GM12878 (cell line): ENCODE results near the gene TRIM26. TPM values are rescaled to one million over a fixed set of nuclear protein-coding genes. Genes with fewer than 3 reads are reported as not detected.
A peak's percentile ranks its signal among the peaks of the same experiment; 100 is the strongest.

ENCODE experiments used
- ATAC-seq: fragments of 200-7000 bp; cut with Tn5 transposase; 3 replicates; pipeline ENCODE4 v1.9.1; 2020; ENCODE audit warnings: mild to moderate bottlenecking, moderate library complexity
- BruUV-seq: library from RNA; stranded (reverse); fragments of 400-500 nt; replicated peaks from 2 replicates; lab custom pipeline; 2021; lab: Mats Ljungman, UMichigan
- CTCF ChIA-PET: fragments of 300-600 bp; sonication (Branson Sonifier 250); formaldehyde crosslinking; extraction: SDS; loops from one replicate; lab custom pipeline; 2021; ENCODE audit warnings: inconsistent platforms; lab: Yijun Ruan, JAX
- POLR2A ChIA-PET: fragments of 350-600 bp; formaldehyde crosslinking; extraction: SDS; loops from one replicate; lab custom pipeline; 2021; ENCODE audit warnings: inconsistent platforms; lab: Charles Lee
- RAD21 ChIA-PET: fragments of 300-600 bp; sonication (Branson Sonifier 250); formaldehyde crosslinking; loops from one replicate; lab custom pipeline; 2023; ENCODE audit warnings: antibody characterized with exemption; ENCODE audit not compliant: unreplicated experiment; lab: Charles Lee
- SMC1A ChIA-PET: fragments of 300-600 bp; sonication (Branson Sonifier 250); formaldehyde crosslinking; loops from one replicate; lab custom pipeline; 2023; ENCODE audit not compliant: unreplicated experiment, uncharacterized antibody; lab: Charles Lee
- DNase-seq: peaks from one replicate; pipeline ENCODE4 v3.0.0-alpha.2; 2011; ENCODE audit warnings: low read depth, low spot score
- FAIRE-seq: peaks from 3 replicates; lab custom pipeline; 2011; peaks lifted over from hg19 to GRCh38; lab: Jason Lieb, UNC
- H2AFZ ChIP-seq: 2 replicates; pipeline ENCODE4 v1.6.0; 2011; ENCODE audit warnings: low read depth, low read length, control low read depth; ENCODE audit not compliant: control insufficient read depth
- H3K27ac ChIP-seq: 2 replicates; pipeline ENCODE4 v1.5.1; 2011; ENCODE audit warnings: control low read depth; ENCODE audit not compliant: control insufficient read depth, insufficient read depth
- H3K27me3 ChIP-seq, 2 experiments: replicated peaks in 1 of 2; 2 replicates each; pipeline versions ENCODE4 v1.6.0 to v1.6.1; 2011; ENCODE audit warnings: low read length in 1 of 2; ENCODE audit not compliant: control insufficient read depth in 2 of 2, insufficient read depth in 2 of 2
- H3K36me3 ChIP-seq, 2 experiments: 2 replicates each; pipeline ENCODE4 v1.5.1; 2011; ENCODE audit warnings: low read length in 1 of 2; ENCODE audit not compliant: control insufficient read depth in 2 of 2, insufficient read depth in 2 of 2
- H3K4me1 ChIP-seq: 2 replicates; pipeline ENCODE4 v1.6.1; 2011; ENCODE audit warnings: mild to moderate bottlenecking, low read length, moderate library complexity, mixed read lengths; ENCODE audit not compliant: control insufficient read depth, insufficient read depth
- H3K4me2 ChIP-seq: 2 replicates; pipeline ENCODE4 v1.6.0; 2011; ENCODE audit warnings: control low read depth; ENCODE audit not compliant: control insufficient read depth, insufficient read depth
- H3K4me3 ChIP-seq: fragments of 200-600 bp; sonication (generic); 2 replicates; pipeline ENCODE4 v1.5.1; 2016
- H3K79me2 ChIP-seq: 2 replicates; pipeline ENCODE4 v1.6.0; 2011; ENCODE audit warnings: low read length; ENCODE audit not compliant: control insufficient read depth, insufficient read depth
- H3K9ac ChIP-seq: 2 replicates; pipeline ENCODE4 v1.8.0; 2011; ENCODE audit warnings: low read length, control low read depth, mixed read lengths; ENCODE audit not compliant: control insufficient read depth, insufficient read depth
- H3K9me3 ChIP-seq: replicated peaks from 3 replicates; pipeline ENCODE4 v1.5.1; 2011; ENCODE audit warnings: mild to moderate bottlenecking, low read length; ENCODE audit not compliant: control insufficient read depth, insufficient read depth
- H4K20me1 ChIP-seq: 2 replicates; pipeline ENCODE4 v1.6.0; 2011; ENCODE audit not compliant: control insufficient read depth, insufficient read depth
- BCLAF1 ChIP-seq: fragments of 450-650 bp; IDR thresholded peaks from 2 replicates; pipeline ENCODE4 v1.6.1; 2017; ENCODE audit warnings: antibody characterized with exemption, mild to moderate bottlenecking, moderate library complexity
- CHD4 ChIP-seq: fragments of 200-600 bp; sonication (generic); IDR thresholded peaks from 2 replicates; pipeline ENCODE4 v1.6.1; 2016; ENCODE audit warnings: mild to moderate bottlenecking
- CREM ChIP-seq: IDR thresholded peaks from 2 replicates; pipeline ENCODE4 v1.6.1; 2014; ENCODE audit warnings: antibody characterized with exemption, low read depth
- GABPA ChIP-seq: IDR thresholded peaks from 2 replicates; pipeline ENCODE4 v1.6.1; 2014; ENCODE audit warnings: antibody characterized with exemption, low read depth, mild to moderate bottlenecking, inconsistent platforms
- HDAC2 ChIP-seq: fragments of 200-600 bp; sonication (generic); IDR thresholded peaks from 2 replicates; pipeline ENCODE4 v1.6.1; 2017
- IKZF1 ChIP-seq: fragments of 450-650 bp; conservative IDR thresholded peaks from 2 replicates; pipeline ENCODE4 v1.6.1; 2017; ENCODE audit warnings: antibody characterized with exemption, mild to moderate bottlenecking
- PAX5 ChIP-seq: IDR thresholded peaks from 2 replicates; pipeline ENCODE4 v1.6.1; 2011; ENCODE audit warnings: low read depth, low read length, borderline replicate concordance
- RAD21 ChIP-seq: IDR thresholded peaks from 2 replicates; pipeline ENCODE4 v1.6.1; 2011; ENCODE audit warnings: mild to moderate bottlenecking, low read depth, low read length, moderate library complexity; ENCODE audit not compliant: insufficient read depth
- RUNX3 ChIP-seq: IDR thresholded peaks from 2 replicates; pipeline ENCODE4 v1.6.1; 2012; ENCODE audit warnings: low read length, inconsistent platforms
- WGBS: methylation state at CpG from one replicate; pipeline ENCODE4 v1.1.6; 2016; ENCODE audit warnings: low lambda C conversion rate; ENCODE audit not compliant: insufficient replicate concordance, insufficient coverage; ENCODE audit errors: missing lambda C conversion rate; 5-methylcytosine and 5-hydroxymethylcytosine counted together
- in situ Hi-C: fragments of 300-500 bp; cut with MboI; formaldehyde crosslinking; loops from 9 replicates; pipeline ENCODE4 v1.14.3; 2018; ENCODE audit warnings: mixed read lengths
- intact Hi-C: fragments of 100-400 bp; cut with micrococcal nuclease; formaldehyde crosslinking; loops from one replicate; pipeline ENCODE4 v1.14.2; 2022; ENCODE audit not compliant: unreplicated experiment
- polyA plus RNA-seq, 11 experiments: library from polyadenylated mRNA; depleted of rRNA in 4 of 11; unstranded in 6 of 11; stranded (reverse) in 5 of 11; fragments of >200 nt; fragmentation: Nextera tagmentation in 4 of 11; fragmentation: Illumina TruSeq in 1 of 11; extraction: Ambion mirVana in 4 of 11; extraction: Trizol in 1 of 11; gene quantifications; 1 replicate in 1 of 11; 2 replicates in 10 of 11; pipeline versions ENCODE4 v1.2.1 to v1.2.3, GENCODE V29; 2011 to 2016; ENCODE audit warnings: inconsistent platforms in 2 of 11, missing spikeins in 2 of 11, low read depth in 1 of 11
- total RNA-seq, 4 experiments: library from RNA; depleted of rRNA in 3 of 4; stranded (reverse); fragments of >200 nt in 3 of 4; fragmentation: Illumina TruSeq in 1 of 4; extraction: Trizol in 1 of 4; gene quantifications; 2 replicates each; pipeline versions ENCODE4 v1.2.1 to v1.2.3, GENCODE V29; 2013 to 2021
- TF ChIP-seq, protein P1 (sequence below): fragments of 450-650 bp; conservative IDR thresholded peaks from 2 replicates; pipeline ENCODE4 v1.6.1; 2017; ENCODE audit warnings: mild to moderate bottlenecking, moderate library complexity

Gene TRIM26
- total and polyA plus RNA-seq, 10 of the 15 experiments (the other 5 are each of a cell fraction or from before 2014, with no cell fraction given) = 13.1 to 79.6 (median 63.6) TPM

GRCh38 chr6:30206152-30206551 is 7.1 kb downstream of the TRIM26 start:
- no TSS peak for BruUV-seq
- Histone ChIP-seq H3K4me1 (peaks cover 58% of the 10 kb centered on the region), H3K27ac (no peak overlapping the region), H3K9me3 (no peaks in the 10 kb centered on the region), H4K20me1 (peaks cover 15% of the 10 kb centered on the region; the same call in 1 of the 2 replicates), H3K9ac (no peak overlapping the region), H3K4me2 (peak overlapping the region; percentile 26; the same call in 1 of the 2 replicates), H3K36me3 (peaks cover 1 to 20% of the 10 kb centered on the region in 2 experiments; a peak in 3 of 4 replicates), H3K4me3 (no peak overlapping the region), H3K27me3 (no peaks in the 10 kb centered on the region), H2AFZ (no peak overlapping the region)
- ChIA-PET RAD21 (no interaction called here), SMC1A (interaction anchor here (1.5 kb wide), 1 partner anchor 13 kb away, joined by 5 read pairs; no protein-coding TSS in a partner anchor), CTCF (interaction anchor here (1.1 to 2.6 kb wide), 5 partner anchors 10 to 192 kb away, joined by 3 to 10 read pairs (median 4); no protein-coding TSS in a partner anchor), POLR2A (interaction anchor here (0.5 to 1.6 kb wide), 3 partner anchors 14 to 56 kb away, joined by 3 to 4 read pairs (median 3); no protein-coding TSS in a partner anchor)
- FAIRE-seq (no peak), ATAC-seq (peak; percentile 61), DNase-seq (no peak)
- 13% methylated on average over 7 of the region's 7 CpGs for WGBS
- in situ Hi-C loops = no loop called here
- intact Hi-C loops = no loop called here
- TF ChIP-seq IKZF1 = 0 out of 2 replicates have a peak, but pooled peaks have one; percentile 18
- TF ChIP-seq RUNX3 = peak; percentile 29
- no peak for TF ChIP-seq GABPA
- peak; percentile 77; the same call in 1 of the 2 replicates for TF ChIP-seq PAX5
- TF ChIP-seq, all 136 proteins: peak for 3
- H3K79me2 ChIP-seq = peaks cover 82% of the 10 kb centered on the region

DNA sequence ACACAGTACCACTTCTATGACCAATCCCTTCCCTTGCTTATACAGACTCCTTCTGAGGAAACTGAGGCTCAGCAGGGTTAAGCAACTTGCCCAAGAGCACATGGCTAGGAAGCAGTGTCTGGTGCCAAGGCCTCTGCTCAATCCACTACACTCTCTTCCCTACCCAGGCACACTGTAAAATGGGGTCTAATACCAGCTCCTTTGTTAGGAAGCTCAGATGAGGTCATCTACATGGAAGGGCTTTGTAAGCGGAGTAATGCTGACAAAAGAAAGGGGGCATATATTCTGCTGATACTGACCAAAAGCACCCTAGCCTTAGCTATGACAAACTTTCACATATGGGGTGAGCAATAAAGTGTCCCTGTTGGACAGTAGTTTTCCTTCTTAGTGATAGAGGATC is 9.1 kb downstream of the TRIM26 start:
- 100% methylated on average over 1 of the region's 1 CpG for WGBS
- POLR2A ChIA-PET = interaction anchor here (0.6 to 1.2 kb wide), 3 partner anchors 9 to 10 kb away, joined by 3 to 5 read pairs (median 3); partner anchors contain the start of gene TRIM26
- peaks cover 5 to 21% of the 10 kb centered on the region in 2 experiments for H3K36me3 ChIP-seq
- peaks cover 71% of the 10 kb centered on the region for H3K79me2 ChIP-seq
- no peak for DNase-seq
- FAIRE-seq = no peak
- H3K9me3 ChIP-seq = no peaks in the 10 kb centered on the region
- H3K4me2 ChIP-seq = no peak overlapping the region
- intact Hi-C loops (no loop called here), in situ Hi-C loops (no loop called here)
- SMC1A ChIA-PET = interaction anchor here (1.3 kb wide), 1 partner anchor 99 kb away, joined by 3 read pairs; no protein-coding TSS in a partner anchor
- no peaks in the 10 kb centered on the region for H3K27me3 ChIP-seq
- CTCF ChIA-PET = interaction anchor here (0.9 to 2.0 kb wide), 3 partner anchors 10 to 77 kb away, joined by 3 to 8 read pairs (median 5); no protein-coding TSS in a partner anchor
- TSS peak; percentile 7 for BruUV-seq
- H3K27ac ChIP-seq = no peak overlapping the region
- RAD21 ChIA-PET = interaction anchor here (0.6 to 0.7 kb wide), 2 partner anchors 9 to 101 kb away, joined by 3 read pairs; partner anchors contain the start of gene TRIM26
- peaks cover 54% of the 10 kb centered on the region for H3K4me1 ChIP-seq
- ATAC-seq = no peak
- H4K20me1 ChIP-seq = peaks cover 16% of the 10 kb centered on the region; the same call in 1 of the 2 replicates
- H2AFZ ChIP-seq = no peak overlapping the region
- H3K9ac ChIP-seq = no peak overlapping the region
- no peak overlapping the region for H3K4me3 ChIP-seq
- TF ChIP-seq, protein P1, sequence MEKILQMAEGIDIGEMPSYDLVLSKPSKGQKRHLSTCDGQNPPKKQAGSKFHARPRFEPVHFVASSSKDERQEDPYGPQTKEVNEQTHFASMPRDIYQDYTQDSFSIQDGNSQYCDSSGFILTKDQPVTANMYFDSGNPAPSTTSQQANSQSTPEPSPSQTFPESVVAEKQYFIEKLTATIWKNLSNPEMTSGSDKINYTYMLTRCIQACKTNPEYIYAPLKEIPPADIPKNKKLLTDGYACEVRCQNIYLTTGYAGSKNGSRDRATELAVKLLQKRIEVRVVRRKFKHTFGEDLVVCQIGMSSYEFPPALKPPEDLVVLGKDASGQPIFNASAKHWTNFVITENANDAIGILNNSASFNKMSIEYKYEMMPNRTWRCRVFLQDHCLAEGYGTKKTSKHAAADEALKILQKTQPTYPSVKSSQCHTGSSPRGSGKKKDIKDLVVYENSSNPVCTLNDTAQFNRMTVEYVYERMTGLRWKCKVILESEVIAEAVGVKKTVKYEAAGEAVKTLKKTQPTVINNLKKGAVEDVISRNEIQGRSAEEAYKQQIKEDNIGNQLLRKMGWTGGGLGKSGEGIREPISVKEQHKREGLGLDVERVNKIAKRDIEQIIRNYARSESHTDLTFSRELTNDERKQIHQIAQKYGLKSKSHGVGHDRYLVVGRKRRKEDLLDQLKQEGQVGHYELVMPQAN = no peak
- no peak for TF ChIP-seq RAD21
- no peak for TF ChIP-seq CHD4
- no peak for TF ChIP-seq CREM
- TF ChIP-seq BCLAF1 = no peak
- no peak for TF ChIP-seq HDAC2
